BJ (cell line): Measurements from ENCODE around the gene PNMA8C. TPM values are rescaled to one million over a fixed set of nuclear protein-coding genes. Genes with fewer than 3 reads are reported as not detected.
"Not testable (repeated sequence)": the region's sequence is repeated elsewhere in the genome, so short reads cannot be mapped to it uniquely, and the experiment has no call there.

ENCODE experiments used
- CTCF ChIA-PET: fragments of 350-600 bp; formaldehyde crosslinking; extraction: SDS; loops from one replicate; lab custom pipeline; 2021; ENCODE audit warnings: antibody characterized with exemption, inconsistent platforms; lab: Yijun Ruan, JAX
- POLR2A ChIA-PET: fragments of 300-600 bp; sonication (Branson Sonifier 250); formaldehyde crosslinking; extraction: SDS; loops from one replicate; lab custom pipeline; 2021; ENCODE audit warnings: antibody characterized with exemption; lab: Charles Lee
- DNase-seq: peaks from one replicate; pipeline ENCODE4 v3.0.0-alpha.2; 2011; ENCODE audit warnings: low read depth
- H3K27me3 ChIP-seq: 2 replicates; pipeline ENCODE4 v1.6.0; 2011; ENCODE audit warnings: low read length; ENCODE audit not compliant: control insufficient read depth, insufficient read depth
- H3K36me3 ChIP-seq: 2 replicates; pipeline ENCODE4 v1.5.1; 2011; ENCODE audit warnings: low read length; ENCODE audit not compliant: control insufficient read depth, insufficient read depth
- H3K4me3 ChIP-seq: 2 replicates; pipeline ENCODE4 v1.5.1; 2011; ENCODE audit warnings: low read depth, mild to moderate bottlenecking, control low read depth, low read length
- polyA plus RNA-seq: library from polyadenylated mRNA; depleted of rRNA; stranded (reverse); fragments of >200 nt; gene quantifications from 2 replicates; pipeline ENCODE4 v1.2.3, GENCODE V29; 2011
- TF ChIP-seq, protein P1 (sequence below): IDR thresholded peaks from 2 replicates; pipeline ENCODE4 v1.5.1; 2011; ENCODE audit warnings: low read depth, mild to moderate bottlenecking, control low read depth, inconsistent platforms, low read length, moderate library complexity; ENCODE audit not compliant: insufficient read depth

PNMA8C gene
- polyA plus RNA-seq, 1 experiment = not detected

DNA sequence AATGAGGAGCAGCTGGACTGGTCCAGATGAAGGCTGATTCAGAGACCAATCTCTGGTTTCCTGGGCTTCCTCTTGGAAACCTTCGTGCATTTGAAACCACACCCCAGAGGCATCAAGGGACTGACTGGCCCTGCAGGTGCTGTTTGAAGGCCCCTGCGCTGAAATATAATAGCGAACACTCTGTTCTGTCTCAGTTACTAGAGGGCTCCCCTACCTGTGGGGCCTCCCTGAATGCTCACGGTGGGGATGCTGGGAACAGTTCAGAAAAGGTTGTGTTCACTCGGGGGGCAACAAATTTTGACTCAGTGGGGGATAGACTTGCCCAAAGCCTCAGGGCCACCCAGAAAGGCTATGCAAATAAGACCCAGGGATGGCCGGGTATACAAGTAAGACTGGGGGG is 21.8 kb downstream of the PNMA8C start:
- Histone ChIP-seq H3K27me3 (no peaks in the 10 kb centered on the region; the same call in 1 of the 2 replicates), H3K4me3 (no peak overlapping the region), H3K36me3 (peaks cover 3% of the 10 kb centered on the region)
- DNase-seq = no peak
- TF ChIP-seq, protein P1, sequence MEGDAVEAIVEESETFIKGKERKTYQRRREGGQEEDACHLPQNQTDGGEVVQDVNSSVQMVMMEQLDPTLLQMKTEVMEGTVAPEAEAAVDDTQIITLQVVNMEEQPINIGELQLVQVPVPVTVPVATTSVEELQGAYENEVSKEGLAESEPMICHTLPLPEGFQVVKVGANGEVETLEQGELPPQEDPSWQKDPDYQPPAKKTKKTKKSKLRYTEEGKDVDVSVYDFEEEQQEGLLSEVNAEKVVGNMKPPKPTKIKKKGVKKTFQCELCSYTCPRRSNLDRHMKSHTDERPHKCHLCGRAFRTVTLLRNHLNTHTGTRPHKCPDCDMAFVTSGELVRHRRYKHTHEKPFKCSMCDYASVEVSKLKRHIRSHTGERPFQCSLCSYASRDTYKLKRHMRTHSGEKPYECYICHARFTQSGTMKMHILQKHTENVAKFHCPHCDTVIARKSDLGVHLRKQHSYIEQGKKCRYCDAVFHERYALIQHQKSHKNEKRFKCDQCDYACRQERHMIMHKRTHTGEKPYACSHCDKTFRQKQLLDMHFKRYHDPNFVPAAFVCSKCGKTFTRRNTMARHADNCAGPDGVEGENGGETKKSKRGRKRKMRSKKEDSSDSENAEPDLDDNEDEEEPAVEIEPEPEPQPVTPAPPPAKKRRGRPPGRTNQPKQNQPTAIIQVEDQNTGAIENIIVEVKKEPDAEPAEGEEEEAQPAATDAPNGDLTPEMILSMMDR = no peak
- ChIA-PET POLR2A (no interaction called here), CTCF (interaction anchor here (1.0 to 8.7 kb wide), 7 partner anchors 12 to 107 kb away, joined by 3 to 82 read pairs (median 7); no protein-coding TSS in a partner anchor)

DNA sequence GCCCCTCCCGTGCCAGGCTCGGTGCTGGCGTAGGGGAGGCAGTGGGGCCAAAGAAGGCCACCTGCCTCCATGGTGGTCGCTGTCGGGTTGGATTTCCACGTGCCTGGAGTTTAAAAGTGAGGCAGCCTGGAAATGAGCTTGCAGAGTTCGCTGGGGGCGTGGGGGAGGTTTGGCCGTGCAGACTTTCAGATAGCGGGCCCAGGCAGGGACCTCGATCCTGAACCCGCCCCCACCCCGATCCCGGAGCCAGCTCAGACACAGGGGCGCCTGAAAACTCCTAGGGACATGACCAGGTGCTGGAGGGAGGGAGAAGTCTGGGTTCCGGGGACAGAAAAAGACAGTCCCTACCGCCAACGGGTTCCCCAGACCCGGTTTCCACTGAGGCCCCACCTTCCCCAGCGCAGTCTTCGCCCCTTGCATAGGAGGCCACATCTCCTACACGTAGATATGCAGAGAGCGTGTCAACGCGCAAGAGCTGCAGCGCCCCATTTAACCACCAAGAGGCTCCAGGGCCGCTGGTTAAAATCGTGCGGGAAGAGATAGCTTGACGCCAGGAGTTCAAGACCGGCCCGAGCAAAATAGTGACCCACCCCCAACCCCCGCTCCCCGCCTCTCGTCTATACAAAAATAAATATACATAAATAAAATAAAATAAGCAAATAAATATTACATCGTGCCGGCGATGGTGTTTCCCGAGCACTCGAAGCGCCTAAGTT is 23.8 kb downstream of the PNMA8C start:
- Histone ChIP-seq H3K27me3 (no peaks in the 10 kb centered on the region; the same call in 1 of the 2 replicates), H3K36me3 (no peaks in the 10 kb centered on the region), H3K4me3 (no peak overlapping the region; the same call in none of the 2 replicates)
- CTCF ChIA-PET = interaction anchor here (1.6 to 8.7 kb wide), 6 partner anchors 10 to 140 kb away, joined by 5 to 82 read pairs (median 16); no protein-coding TSS in a partner anchor
- no peak for DNase-seq
- POLR2A ChIA-PET = no interaction called here
- TF ChIP-seq, protein P1 = peak; percentile 28; the same call in 1 of the 2 replicates

- Histone ChIP-seq H3K36me3 (no peaks in the 10 kb centered on the region), H3K4me3 (peak overlapping the region; percentile 28), H3K27me3 (no peaks in the 10 kb centered on the region; the same call in 1 of the 2 replicates)
- ChIA-PET CTCF (interaction anchor here (0.7 to 8.7 kb wide), 12 partner anchors 9 to 139 kb away, joined by 3 to 86 read pairs (median 16); partner anchors contain the start of gene CCDC8), POLR2A (no interaction called here)
- TF ChIP-seq, protein P1 = peak; percentile 51; the same call in 1 of the 2 replicates
- no peak for DNase-seq
Measured at GRCh38 chr19:46404055-46404752, 24.5 kb downstream of the PNMA8C start.

- ChIA-PET POLR2A (no interaction called here), CTCF (interaction anchor here (0.6 to 8.7 kb wide), 21 partner anchors 9 to 259 kb away, joined by 3 to 86 read pairs (median 5); partner anchors contain the start of gene CCDC8)
- TF ChIP-seq, protein P1 = no peak
- H3K36me3 ChIP-seq = no peaks in the 10 kb centered on the region
- no peak for DNase-seq
- no peak overlapping the region for H3K4me3 ChIP-seq
- no peaks in the 10 kb centered on the region for H3K27me3 ChIP-seq
Measured at GRCh38 chr19:46402725-46403124, 26.0 kb downstream of the PNMA8C start.

DNA sequence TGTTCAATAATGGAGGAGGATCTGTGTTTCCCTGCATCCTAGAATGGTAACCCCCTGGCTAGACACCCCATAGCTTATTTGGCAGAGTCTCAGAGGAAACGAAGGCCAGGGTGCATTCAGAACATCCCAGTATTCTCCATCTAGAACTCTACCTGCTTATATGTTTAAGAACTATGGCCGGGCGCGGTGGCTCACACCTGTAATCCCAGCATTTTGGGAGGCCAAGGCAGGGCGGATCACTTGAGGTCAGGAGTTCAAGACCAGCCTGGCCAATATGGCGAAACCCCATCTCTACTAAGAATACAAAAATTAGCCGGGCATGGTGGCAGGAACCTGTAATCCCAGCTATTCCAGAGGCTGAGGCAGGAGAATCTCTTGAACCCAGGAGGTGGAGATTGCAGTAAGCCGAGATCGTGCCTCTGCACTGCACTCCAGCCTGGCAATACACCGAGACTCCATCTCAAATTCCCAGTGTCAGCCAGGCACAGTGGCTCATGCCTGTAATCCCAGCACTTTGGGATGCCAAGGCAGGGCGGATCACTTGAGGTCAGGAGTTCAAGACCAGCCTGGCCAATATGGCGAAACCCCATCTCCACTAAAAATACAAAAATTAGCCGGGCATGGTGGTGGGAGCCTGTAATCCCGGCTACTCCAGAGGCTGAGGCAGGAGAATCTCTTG is 30.8 kb downstream of the PNMA8C start:
- H3K36me3 ChIP-seq, H3K27me3 ChIP-seq, H3K4me3 ChIP-seq, DNase-seq, POLR2A ChIA-PET: not testable (repeated sequence)
- CTCF ChIA-PET = interaction anchor here (0.6 to 5.7 kb wide), 6 partner anchors 11 to 116 kb away, joined by 3 to 90 read pairs (median 41); no protein-coding TSS in a partner anchor
